ENCODE measurements around the gene NDUFC2. TPM values are rescaled to one million over a fixed set of nuclear protein-coding genes. Genes with fewer than 3 reads are reported as not detected.

The NDUFC2 gene
- total RNA-seq (10 to 100 TPM; 36.9 to 47.1 TPM), total RNA-seq (3.6 to 10.7 reads per million in 2 donors)

- peak within 1 kb of the TSS; percentile 92 for H3K4me3 Mint-ChIP-seq
- no peaks in the 10 kb centered on the region for H3K9me3 ChIP-seq (ENCODE audit: control insufficient read depth, low read length, poor library complexity, severe bottlenecking)
- peak; percentile 86 for ATAC-seq
- peaks cover 3% of the 10 kb centered on the region for H3K36me3 Mint-ChIP-seq (ENCODE audit: low read depth)
- H3K27ac Mint-ChIP-seq, result peak within 1 kb of the TSS; percentile 96
- peak; percentile 35 to 58 (median 36) for DNase-seq
- H3K4me1 Mint-ChIP-seq, result peaks cover 42% of the 10 kb centered on the region
- H3K27me3 Mint-ChIP-seq, result no peaks in the 10 kb centered on the region
Measured at GRCh38 chr11:78079232-78080083, at the start of gene NDUFC2. Gene NDUFC2, minus strand, starts transcription at chr11:78079862. Its CDS starts 118 bp downstream, at chr11:78079744.

GRCh38 chr11:78127403-78127802 is 47.7 kb upstream of the NDUFC2 start:
- DNase-seq (no peak), ATAC-seq (no peak)
- H3K27ac Mint-ChIP-seq, result no peak overlapping the region
- no peaks in the 10 kb centered on the region for H3K36me3 Mint-ChIP-seq (ENCODE audit: low read depth)
- H3K4me1 Mint-ChIP-seq, result peaks cover 10% of the 10 kb centered on the region
- no peaks in the 10 kb centered on the region for H3K9me3 ChIP-seq (ENCODE audit: control insufficient read depth, low read length, poor library complexity, severe bottlenecking)
- no peaks in the 10 kb centered on the region for H3K27me3 Mint-ChIP-seq
- no peak overlapping the region for H3K4me3 Mint-ChIP-seq

- Mint-ChIP-seq H3K36me3 (ENCODE audit: low read depth) (peaks cover 4% of the 10 kb centered on the region), H3K27me3 (no peaks in the 10 kb centered on the region), H3K4me3 (no peak overlapping the region), H3K27ac (no peak overlapping the region), H3K4me1 (peaks cover 2% of the 10 kb centered on the region)
- H3K9me3 ChIP-seq (ENCODE audit: control insufficient read depth, low read length, poor library complexity, severe bottlenecking), result no peaks in the 10 kb centered on the region
- ATAC-seq (no peak), DNase-seq (no peak)
Measured at GRCh38 chr11:78112582-78113275, 33.1 kb upstream of the NDUFC2 start.

GRCh38 chr11:78111298-78111697 is 31.6 kb upstream of the NDUFC2 start:
- no peaks in the 10 kb centered on the region for H3K9me3 ChIP-seq (ENCODE audit: control insufficient read depth, low read length, poor library complexity, severe bottlenecking)
- H3K36me3 Mint-ChIP-seq (ENCODE audit: low read depth), result peaks cover 2% of the 10 kb centered on the region
- no peak for ATAC-seq
- no peak overlapping the region for H3K4me3 Mint-ChIP-seq
- H3K4me1 Mint-ChIP-seq, result peaks cover 2% of the 10 kb centered on the region
- no peak overlapping the region for H3K27ac Mint-ChIP-seq
- no peak for DNase-seq
- H3K27me3 Mint-ChIP-seq, result no peaks in the 10 kb centered on the region

- Mint-ChIP-seq H3K27ac (no peak overlapping the region), H3K4me3 (no peak overlapping the region), H3K27me3 (no peaks in the 10 kb centered on the region), H3K36me3 (ENCODE audit: low read depth) (peaks cover 2% of the 10 kb centered on the region), H3K4me1 (peaks cover 2% of the 10 kb centered on the region)
- H3K9me3 ChIP-seq (ENCODE audit: control insufficient read depth, low read length, poor library complexity, severe bottlenecking), result no peaks in the 10 kb centered on the region
- ATAC-seq, result no peak
- no peak for DNase-seq
Measured at GRCh38 chr11:78110830-78111229, 31.2 kb upstream of the NDUFC2 start.

- Mint-ChIP-seq H3K27ac (no peak overlapping the region), H3K27me3 (no peaks in the 10 kb centered on the region), H3K4me1 (peaks cover 2% of the 10 kb centered on the region), H3K36me3 (ENCODE audit: low read depth) (peaks cover 2% of the 10 kb centered on the region), H3K4me3 (no peak overlapping the region)
- DNase-seq (no peak), ATAC-seq (no peak)
- H3K9me3 ChIP-seq (ENCODE audit: control insufficient read depth, low read length, poor library complexity, severe bottlenecking), result no peaks in the 10 kb centered on the region
Measured at GRCh38 chr11:78110351-78110750, 30.7 kb upstream of the NDUFC2 start.

GRCh38 chr11:78109081-78110015 is 29.7 kb upstream of the NDUFC2 start:
- no peaks in the 10 kb centered on the region for H3K9me3 ChIP-seq (ENCODE audit: control insufficient read depth, low read length, poor library complexity, severe bottlenecking)
- Mint-ChIP-seq H3K4me3 (no peak overlapping the region), H3K27me3 (no peaks in the 10 kb centered on the region), H3K27ac (no peak overlapping the region), H3K36me3 (ENCODE audit: low read depth) (peaks cover 2% of the 10 kb centered on the region), H3K4me1 (peaks cover 2% of the 10 kb centered on the region)
- ATAC-seq (no peak), DNase-seq (no peak)

GRCh38 chr11:78100676-78101472 is 21.2 kb upstream of the NDUFC2 start:
- ATAC-seq, result no peak
- no peak for DNase-seq
- Mint-ChIP-seq H3K4me1 (peaks cover 3% of the 10 kb centered on the region), H3K36me3 (ENCODE audit: low read depth) (peaks cover 12% of the 10 kb centered on the region), H3K27me3 (no peaks in the 10 kb centered on the region), H3K4me3 (no peak overlapping the region), H3K27ac (no peak overlapping the region)
- no peaks in the 10 kb centered on the region for H3K9me3 ChIP-seq (ENCODE audit: control insufficient read depth, low read length, poor library complexity, severe bottlenecking)

GRCh38 chr11:78100261-78100660 is 20.6 kb upstream of the NDUFC2 start:
- peaks cover 12% of the 10 kb centered on the region for H3K36me3 Mint-ChIP-seq (ENCODE audit: low read depth)
- no peak overlapping the region for H3K4me3 Mint-ChIP-seq
- H3K4me1 Mint-ChIP-seq, result peaks cover 3% of the 10 kb centered on the region

GRCh38 chr11:78099666-78100065 is 20.0 kb upstream of the NDUFC2 start:
- H3K27me3 Mint-ChIP-seq, result no peaks in the 10 kb centered on the region
- peaks cover 12% of the 10 kb centered on the region for H3K36me3 Mint-ChIP-seq (ENCODE audit: low read depth)
- H3K27ac Mint-ChIP-seq, result no peak overlapping the region
- H3K9me3 ChIP-seq (ENCODE audit: control insufficient read depth, low read length, poor library complexity, severe bottlenecking), result no peaks in the 10 kb centered on the region
- peaks cover 3% of the 10 kb centered on the region for H3K4me1 Mint-ChIP-seq
- DNase-seq (no peak), ATAC-seq (no peak)
- no peak overlapping the region for H3K4me3 Mint-ChIP-seq

More at GRCh38 chr11:78100261-78100660, 20.6 kb upstream of the NDUFC2 start:
- Mint-ChIP-seq H3K27ac (no peak overlapping the region), H3K27me3 (no peaks in the 10 kb centered on the region)
- H3K9me3 ChIP-seq (ENCODE audit: control insufficient read depth, low read length, poor library complexity, severe bottlenecking), result no peaks in the 10 kb centered on the region
- DNase-seq, result no peak
- ATAC-seq, result no peak

- DNase-seq, result no peak
- Mint-ChIP-seq H3K36me3 (ENCODE audit: low read depth) (peaks cover 10% of the 10 kb centered on the region), H3K27me3 (no peaks in the 10 kb centered on the region), H3K4me3 (no peak overlapping the region), H3K27ac (no peak overlapping the region), H3K4me1 (peaks cover 6% of the 10 kb centered on the region)
- no peaks in the 10 kb centered on the region for H3K9me3 ChIP-seq (ENCODE audit: control insufficient read depth, low read length, poor library complexity, severe bottlenecking)
- no peak for ATAC-seq
Measured at GRCh38 chr11:78097666-78098385, 18.2 kb upstream of the NDUFC2 start.

GRCh38 chr11:78094250-78094649 is 14.6 kb upstream of the NDUFC2 start:
- H3K27me3 Mint-ChIP-seq, result no peaks in the 10 kb centered on the region
- no peaks in the 10 kb centered on the region for H3K9me3 ChIP-seq (ENCODE audit: control insufficient read depth, low read length, poor library complexity, severe bottlenecking)
- no peak overlapping the region for H3K27ac Mint-ChIP-seq
- no peak overlapping the region for H3K4me3 Mint-ChIP-seq
- peaks cover 3% of the 10 kb centered on the region for H3K4me1 Mint-ChIP-seq
- ATAC-seq (peak; percentile 60), DNase-seq (no peak)
- peaks cover 3% of the 10 kb centered on the region for H3K36me3 Mint-ChIP-seq (ENCODE audit: low read depth)
